IgD-negative memory B cell (primary cell): ENCODE measurements around the gene ADM. TPM values are rescaled to one million over a fixed set of nuclear protein-coding genes. Genes with fewer than 3 reads are reported as not detected.

Experiments
- H3K27ac Mint-ChIP-seq, 3 donors: one replicate each; pipeline ENCODE4 v1.8.0; 2020 to 2022; ENCODE audit warnings: mild to moderate bottlenecking in 3 of 3, mixed read lengths in 3 of 3, moderate library complexity in 1 of 3
- H3K27me3 Mint-ChIP-seq: one replicate; pipeline ENCODE4 v1.8.0; 2021; ENCODE audit warnings: mixed read lengths
- H3K36me3 Mint-ChIP-seq: one replicate; pipeline ENCODE4 v1.8.0; 2020; ENCODE audit warnings: mild to moderate bottlenecking, mixed read lengths
- H3K4me1 Mint-ChIP-seq, 3 donors: one replicate each; pipeline ENCODE4 v1.8.0; 2020 to 2022; ENCODE audit warnings: mixed read lengths in 3 of 3, mild to moderate bottlenecking in 1 of 3
- H3K4me3 Mint-ChIP-seq, 4 donors: one replicate each; pipeline ENCODE4 v1.8.0; 2020 to 2022; ENCODE audit warnings: mild to moderate bottlenecking in 4 of 4, mixed read lengths in 4 of 4, moderate library complexity in 3 of 4
- H3K9me3 Mint-ChIP-seq, 3 donors: one replicate each; pipeline ENCODE4 v1.8.0; 2020 to 2021; ENCODE audit warnings: mixed read lengths in 3 of 3, mild to moderate bottlenecking in 1 of 3
- polyA plus RNA-seq: library from polyadenylated mRNA; unstranded; fragments of 300-500 nt; fragmentation: Illumina TruSeq; gene quantifications from one replicate; pipeline ENCODE4 v1.2.3, GENCODE V29; 2021

Gene ADM
- polyA plus RNA-seq, 1 donor from 2014 or later = 0.14 TPM

- H3K27me3 Mint-ChIP-seq = peaks cover 29% of the 10 kb centered on the region
- peak overlapping the region; percentile 90 to 99 (median 98) for H3K4me3 Mint-ChIP-seq
- no peaks in the 10 kb centered on the region for H3K36me3 Mint-ChIP-seq
- no peaks in the 10 kb centered on the region for H3K9me3 Mint-ChIP-seq
- H3K4me1 Mint-ChIP-seq = peaks cover 11 to 24% (median 19%) of the 10 kb centered on the region in 3 donors
- H3K27ac Mint-ChIP-seq = peak overlapping the region; percentile 21 to 96 (median 91)
Measured at GRCh38 chr11:10302359-10302743, 2.5 kb upstream of the ADM start.

- H3K4me3 Mint-ChIP-seq = peak overlapping the region; percentile 90 to 99 (median 98)
- H3K4me1 Mint-ChIP-seq = peaks cover 11 to 22% (median 21%) of the 10 kb centered on the region in 3 donors
- H3K9me3 Mint-ChIP-seq = no peaks in the 10 kb centered on the region
- no peaks in the 10 kb centered on the region for H3K36me3 Mint-ChIP-seq
- H3K27ac Mint-ChIP-seq = peak overlapping the region; percentile 21 to 96 (median 91)
- H3K27me3 Mint-ChIP-seq = peaks cover 25% of the 10 kb centered on the region
Measured at GRCh38 chr11:10302744-10303557, 1.9 kb upstream of the ADM start.

- no peaks in the 10 kb centered on the region for H3K36me3 Mint-ChIP-seq
- H3K4me3 Mint-ChIP-seq = peak overlapping the region; percentile 90 to 99 (median 98)
- peak overlapping the region; percentile 17 to 63 (median 21) for H3K27ac Mint-ChIP-seq
- H3K4me1 Mint-ChIP-seq = peaks cover 13 to 27% (median 21%) of the 10 kb centered on the region in 3 donors
- H3K27me3 Mint-ChIP-seq = peaks cover 23% of the 10 kb centered on the region
- no peaks in the 10 kb centered on the region for H3K9me3 Mint-ChIP-seq
Measured at GRCh38 chr11:10303558-10304363, 1.1 kb upstream of the ADM start.

- Mint-ChIP-seq H3K9me3 (no peaks in the 10 kb centered on the region), H3K27ac (peak overlapping the region in 2 of 3 donors; percentile 67 to 85), H3K27me3 (peaks cover 23% of the 10 kb centered on the region)
Measured at GRCh38 chr11:10305262-10305963, 540 bp downstream of the ADM start.

GRCh38 chr11:10305964-10306918, 1.4 kb downstream of the ADM start:
- Mint-ChIP-seq H3K36me3 (peaks cover 3% of the 10 kb centered on the region), H3K27me3 (peaks cover 23% of the 10 kb centered on the region), H3K4me3 (peak overlapping the region; percentile 90 to 99 (median 95)), H3K4me1 (peaks cover 13 to 27% (median 21%) of the 10 kb centered on the region in 3 donors), H3K9me3 (no peaks in the 10 kb centered on the region), H3K27ac (peak overlapping the region in 2 of 3 donors; percentile 54 to 85)

More at GRCh38 chr11:10305262-10305963, 540 bp downstream of the ADM start:
- Mint-ChIP-seq H3K4me1 (peaks cover 13 to 27% (median 21%) of the 10 kb centered on the region in 3 donors), H3K4me3 (peak overlapping the region; percentile 90 to 99 (median 95)), H3K36me3 (peaks cover 3% of the 10 kb centered on the region)

- H3K27ac Mint-ChIP-seq = peak overlapping the region in 1 of 3 donors; percentile 3
- H3K9me3 Mint-ChIP-seq = no peaks in the 10 kb centered on the region
- H3K27me3 Mint-ChIP-seq = peaks cover 23% of the 10 kb centered on the region
- H3K36me3 Mint-ChIP-seq = peaks cover 3% of the 10 kb centered on the region
- H3K4me1 Mint-ChIP-seq = peaks cover 13 to 25% (median 20%) of the 10 kb centered on the region in 3 donors
- peak overlapping the region; percentile 81 to 99 (median 92) for H3K4me3 Mint-ChIP-seq
Measured at GRCh38 chr11:10307022-10307399, 2.1 kb downstream of the ADM start.

- Mint-ChIP-seq H3K27ac (peak overlapping the region; percentile 66 to 96 (median 67)), H3K36me3 (peaks cover 3% of the 10 kb centered on the region), H3K9me3 (no peaks in the 10 kb centered on the region), H3K4me3 (peak overlapping the region; percentile 81 to 99 (median 92)), H3K4me1 (peaks cover 13 to 23% (median 18%) of the 10 kb centered on the region in 3 donors), H3K27me3 (peaks cover 23% of the 10 kb centered on the region)
Measured at GRCh38 chr11:10307400-10308200, 2.7 kb downstream of the ADM start.

- Mint-ChIP-seq H3K4me1 (peaks cover 13 to 22% (median 18%) of the 10 kb centered on the region in 3 donors), H3K36me3 (peaks cover 3% of the 10 kb centered on the region), H3K27me3 (peaks cover 23% of the 10 kb centered on the region), H3K9me3 (no peaks in the 10 kb centered on the region), H3K27ac (peak overlapping the region; percentile 66 to 96 (median 67)), H3K4me3 (peak overlapping the region; percentile 81 to 99 (median 92))
Measured at GRCh38 chr11:10308201-10308954, 3.5 kb downstream of the ADM start.

- peaks cover 15% of the 10 kb centered on the region for H3K27me3 Mint-ChIP-seq
Measured at GRCh38 chr11:10309163-10310093, 4.6 kb downstream of the ADM start.

GRCh38 chr11:10310301-10310841, 5.5 kb downstream of the ADM start:
- Mint-ChIP-seq H3K27me3 (peaks cover 15% of the 10 kb centered on the region), H3K36me3 (peaks cover 3% of the 10 kb centered on the region), H3K9me3 (no peaks in the 10 kb centered on the region), H3K27ac (no peak overlapping the region), H3K4me3 (no peak overlapping the region), H3K4me1 (peaks cover 11 to 25% (median 19%) of the 10 kb centered on the region in 3 donors)

More at GRCh38 chr11:10309163-10310093, 4.6 kb downstream of the ADM start:
- no peaks in the 10 kb centered on the region for H3K9me3 Mint-ChIP-seq
- H3K4me1 Mint-ChIP-seq = peaks cover 11 to 20% (median 15%) of the 10 kb centered on the region in 3 donors
- no peak overlapping the region for H3K27ac Mint-ChIP-seq
- no peak overlapping the region for H3K4me3 Mint-ChIP-seq
- H3K36me3 Mint-ChIP-seq = peaks cover 3% of the 10 kb centered on the region

GRCh38 chr11:10311802-10312201, 6.9 kb downstream of the ADM start:
- Mint-ChIP-seq H3K4me3 (peak overlapping the region in 1 of 4 donors; percentile 19), H3K4me1 (peaks cover 8 to 28% (median 13%) of the 10 kb centered on the region in 3 donors), H3K36me3 (peaks cover 3% of the 10 kb centered on the region), H3K27me3 (peaks cover 3% of the 10 kb centered on the region), H3K9me3 (no peaks in the 10 kb centered on the region), H3K27ac (no peak overlapping the region)
